Activated CD4-positive, alpha-beta T cell treated with anti-CD3 and anti-CD28 coated beads for 36 hours (primary cell): ENCODE measurements around the gene TMEM121B. TPM values are rescaled to one million over a fixed set of nuclear protein-coding genes. Genes with fewer than 3 reads are reported as not detected.

Experiments
- ATAC-seq: fragments of 200-7000 bp; cut with Tn5 transposase; one replicate; pipeline ENCODE4 v1.10.0; 2021; ENCODE audit warnings: mild to moderate bottlenecking, moderate library complexity
- CTCF ChIA-PET: fragments of 350-600 bp; sonication (Branson Sonifier 250); formaldehyde crosslinking; loops from one replicate; lab custom pipeline; 2021; ENCODE audit warnings: antibody characterized with exemption; lab: Charles Lee
- POLR2A ChIA-PET: fragments of 350-600 bp; sonication (Branson Sonifier 250); formaldehyde crosslinking; loops from one replicate; lab custom pipeline; 2021; ENCODE audit warnings: antibody characterized with exemption, inconsistent platforms; lab: Charles Lee
- DNase-seq: peaks from one replicate; pipeline ENCODE4 v3.0.0-alpha.2; 2020
- H3K27ac Mint-ChIP-seq: one replicate; pipeline ENCODE4 v1.8.0; 2021; ENCODE audit warnings: mixed read lengths
- H3K27me3 Mint-ChIP-seq: one replicate; pipeline ENCODE4 v1.8.0; 2021; ENCODE audit warnings: mixed read lengths
- H3K36me3 Mint-ChIP-seq: one replicate; pipeline ENCODE4 v1.8.0; 2021; ENCODE audit warnings: low read depth, mixed read lengths
- H3K4me1 Mint-ChIP-seq: one replicate; pipeline ENCODE4 v1.8.0; 2021; ENCODE audit warnings: mixed read lengths
- H3K4me3 Mint-ChIP-seq: one replicate; pipeline ENCODE4 v1.8.0; 2021; ENCODE audit warnings: mild to moderate bottlenecking, moderate library complexity, mixed read lengths
- H3K9me3 Mint-ChIP-seq: one replicate; pipeline ENCODE4 v1.8.0; 2021; ENCODE audit warnings: low read depth, mixed read lengths
- intact Hi-C, 2 experiments: fragments of 100-400 bp; cut with DNase I in 1 of 2; cut with micrococcal nuclease in 1 of 2; formaldehyde crosslinking; loops; one replicate each; pipeline versions ENCODE4 v1.14.2 to v1.15.1; 2022 to 2024; cut with DNase I, micrococcal nuclease
- total RNA-seq, 2 experiments: library from RNA; stranded (reverse); gene quantifications; one replicate each; pipeline ENCODE4 v1.2.3, GENCODE V29; 2021

TMEM121B gene
- total RNA-seq, 2 experiments from 2014 or later, result 0.14 to 0.19 TPM

DNA sequence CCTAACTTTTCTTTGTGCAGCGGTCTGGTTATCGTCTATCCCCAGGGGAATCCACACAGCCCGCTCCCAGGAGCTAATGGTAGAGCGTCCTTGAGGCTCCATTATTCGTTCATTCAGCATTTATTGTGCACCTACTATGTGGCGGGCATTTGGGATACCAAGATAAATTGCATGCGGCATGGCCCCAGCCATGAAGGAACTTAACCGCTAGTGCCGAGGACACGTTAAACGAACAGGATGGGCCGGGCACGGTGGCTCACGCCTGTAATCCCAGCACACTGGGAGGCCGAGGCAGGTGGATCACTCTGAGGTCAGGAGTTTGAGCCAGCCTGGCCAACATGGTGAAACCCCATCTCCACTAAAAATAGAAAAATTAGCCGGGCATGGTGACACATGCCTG is 11.2 kb downstream of the TMEM121B start:
- H3K27ac Mint-ChIP-seq, result no peak overlapping the region
- H3K36me3 Mint-ChIP-seq, result peaks cover 29% of the 10 kb centered on the region
- CTCF ChIA-PET, result no interaction called here
- H3K4me1 Mint-ChIP-seq, result peaks cover 36% of the 10 kb centered on the region
- no peak for ATAC-seq
- POLR2A ChIA-PET, result no interaction called here
- DNase-seq, result no peak
- H3K4me3 Mint-ChIP-seq, result no peak overlapping the region
- no peaks in the 10 kb centered on the region for H3K9me3 Mint-ChIP-seq
- no peaks in the 10 kb centered on the region for H3K27me3 Mint-ChIP-seq
- intact Hi-C loops, result no loop called here

- CTCF ChIA-PET, result interaction anchor here (0.6 kb wide), 1 partner anchor 42 kb away, joined by 3 read pairs; no protein-coding TSS in a partner anchor
- Mint-ChIP-seq H3K4me3 (no peak overlapping the region), H3K27ac (no peak overlapping the region), H3K9me3 (no peaks in the 10 kb centered on the region), H3K4me1 (peaks cover 33% of the 10 kb centered on the region), H3K27me3 (no peaks in the 10 kb centered on the region), H3K36me3 (peaks cover 30% of the 10 kb centered on the region)
- ATAC-seq (no peak), DNase-seq (no peak)
- intact Hi-C loops, result no loop called here
- POLR2A ChIA-PET, result no interaction called here
Measured at GRCh38 chr22:17109113-17109865, 11.9 kb downstream of the TMEM121B start.

GRCh38 chr22:17108256-17109112 is 12.7 kb downstream of the TMEM121B start:
- no peaks in the 10 kb centered on the region for H3K27me3 Mint-ChIP-seq
- POLR2A ChIA-PET, result no interaction called here
- ATAC-seq (no peak), DNase-seq (no peak)
- CTCF ChIA-PET, result interaction anchor here (0.7 to 1.4 kb wide), 4 partner anchors 8 to 648 kb away, joined by 3 to 4 read pairs (median 3); no protein-coding TSS in a partner anchor
- intact Hi-C loops, result no loop called here
- no peak overlapping the region for H3K27ac Mint-ChIP-seq
- peaks cover 31% of the 10 kb centered on the region for H3K4me1 Mint-ChIP-seq
- H3K4me3 Mint-ChIP-seq, result no peak overlapping the region
- peaks cover 31% of the 10 kb centered on the region for H3K36me3 Mint-ChIP-seq
- no peaks in the 10 kb centered on the region for H3K9me3 Mint-ChIP-seq

DNA sequence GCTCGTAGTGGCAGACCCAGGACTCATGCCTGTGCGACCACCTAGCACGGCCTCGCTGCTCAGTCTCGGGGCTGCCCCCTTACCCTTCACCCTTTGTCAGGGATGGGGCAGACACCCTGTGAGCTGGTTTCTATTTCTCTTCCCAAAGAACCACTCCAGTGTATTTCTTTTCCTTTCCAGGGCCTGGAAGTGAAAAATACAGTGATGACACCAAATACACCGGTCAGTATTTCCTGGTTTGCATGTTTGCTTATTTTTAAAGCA is 13.7 kb downstream of the TMEM121B start:
- no peak for ATAC-seq
- H3K36me3 Mint-ChIP-seq, result peaks cover 38% of the 10 kb centered on the region
- H3K4me1 Mint-ChIP-seq, result peaks cover 36% of the 10 kb centered on the region
- POLR2A ChIA-PET, result no interaction called here
- CTCF ChIA-PET, result interaction anchor here (0.7 to 1.4 kb wide), 5 partner anchors 8 to 649 kb away, joined by 3 to 4 read pairs (median 3); no protein-coding TSS in a partner anchor
- no peaks in the 10 kb centered on the region for H3K9me3 Mint-ChIP-seq
- no peak for DNase-seq
- no peaks in the 10 kb centered on the region for H3K27me3 Mint-ChIP-seq
- no peak overlapping the region for H3K4me3 Mint-ChIP-seq
- intact Hi-C loops, result no loop called here
- peak overlapping the region; percentile 76 for H3K27ac Mint-ChIP-seq

DNA sequence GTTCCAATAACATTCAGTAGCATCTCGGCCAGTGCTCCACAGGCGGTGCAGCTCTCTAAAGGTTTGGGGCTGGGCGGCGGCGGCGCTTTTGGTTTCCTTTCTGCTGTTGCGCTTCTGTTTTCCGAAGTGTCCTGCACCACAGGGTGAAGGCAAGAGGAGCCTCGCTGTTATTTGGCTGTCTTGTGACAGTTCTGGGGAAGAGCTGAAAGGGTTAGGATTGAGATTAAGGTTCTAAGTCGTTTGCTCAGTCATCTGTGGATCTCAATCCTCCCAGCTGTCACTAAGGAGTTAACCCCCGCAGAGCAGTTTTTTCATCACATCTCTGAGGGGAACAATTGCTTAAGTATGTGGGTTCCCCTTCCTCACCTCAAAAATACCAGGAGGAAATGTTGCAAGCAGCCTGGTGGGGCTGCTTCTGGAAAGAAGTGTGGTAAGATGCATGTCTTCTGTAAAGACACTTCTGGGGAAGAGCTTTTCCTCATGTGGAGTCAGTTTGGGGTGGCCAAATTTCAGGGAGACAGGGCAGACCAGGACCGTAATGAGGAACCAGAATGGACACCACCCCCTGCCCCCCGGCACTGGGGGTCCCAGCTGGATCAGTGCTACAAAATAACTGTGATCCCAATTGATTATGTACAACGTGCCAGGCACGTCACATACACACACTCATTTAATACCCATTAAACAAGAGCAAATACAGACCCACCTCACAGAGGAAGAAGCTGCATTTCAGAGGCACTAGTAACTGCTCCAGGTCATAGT is 14.2 kb downstream of the TMEM121B start:
- CTCF ChIA-PET, result interaction anchor here (0.7 to 1.4 kb wide), 5 partner anchors 9 to 49 kb away, joined by 3 to 4 read pairs (median 3); no protein-coding TSS in a partner anchor
- no peaks in the 10 kb centered on the region for H3K27me3 Mint-ChIP-seq
- peak; percentile 80 for ATAC-seq
- peak; percentile 72 for DNase-seq
- H3K27ac Mint-ChIP-seq, result peak overlapping the region; percentile 76
- peaks cover 41% of the 10 kb centered on the region for H3K4me1 Mint-ChIP-seq
- peak overlapping the region; percentile 9 for H3K4me3 Mint-ChIP-seq
- peaks cover 42% of the 10 kb centered on the region for H3K36me3 Mint-ChIP-seq
- POLR2A ChIA-PET, result interaction anchor here (0.6 kb wide), 1 partner anchor 671 kb away, joined by 3 read pairs; no protein-coding TSS in a partner anchor
- intact Hi-C loops, result no loop called here
- no peaks in the 10 kb centered on the region for H3K9me3 Mint-ChIP-seq

DNA sequence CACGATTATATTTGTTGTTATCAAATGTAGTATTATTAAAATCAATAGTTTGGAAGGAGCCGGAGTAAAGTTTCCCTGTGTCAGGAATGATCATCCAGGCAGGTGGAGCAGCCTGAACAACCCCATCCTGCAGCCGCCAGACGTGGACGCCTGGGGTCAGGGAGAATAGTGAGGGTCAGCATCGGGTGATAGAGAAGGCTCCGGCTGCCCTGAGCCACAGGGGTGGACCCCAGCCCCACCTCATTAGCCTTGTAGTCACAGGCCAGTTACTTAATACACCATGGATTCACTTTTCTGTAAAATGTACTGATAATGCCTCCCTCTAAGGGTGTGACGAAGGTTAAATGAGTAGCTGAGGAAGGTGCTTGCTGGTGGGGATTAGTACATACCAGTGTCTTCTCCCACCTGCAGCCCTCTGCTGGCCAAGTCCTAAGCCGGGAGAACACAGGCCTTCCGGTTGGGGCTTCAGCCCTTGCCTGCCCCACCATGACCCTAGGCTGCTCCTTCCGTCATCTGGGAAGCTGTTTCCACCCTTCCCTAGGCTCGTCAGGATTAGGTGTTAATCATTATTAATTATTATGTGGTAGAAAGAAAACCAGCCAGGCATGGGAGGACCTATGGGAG is 14.9 kb downstream of the TMEM121B start:
- H3K27ac Mint-ChIP-seq, result peak overlapping the region; percentile 76
- POLR2A ChIA-PET, result no interaction called here
- no peaks in the 10 kb centered on the region for H3K9me3 Mint-ChIP-seq
- H3K4me3 Mint-ChIP-seq, result peak overlapping the region; percentile 9
- peaks cover 47% of the 10 kb centered on the region for H3K36me3 Mint-ChIP-seq
- no peak for DNase-seq
- H3K27me3 Mint-ChIP-seq, result no peaks in the 10 kb centered on the region
- H3K4me1 Mint-ChIP-seq, result peaks cover 48% of the 10 kb centered on the region
- CTCF ChIA-PET, result interaction anchor here (0.9 to 1.0 kb wide), 3 partner anchors 10 to 17 kb away, joined by 3 to 4 read pairs (median 3); no protein-coding TSS in a partner anchor
- peak; percentile 45 for ATAC-seq
- intact Hi-C loops, result no loop called here

DNA sequence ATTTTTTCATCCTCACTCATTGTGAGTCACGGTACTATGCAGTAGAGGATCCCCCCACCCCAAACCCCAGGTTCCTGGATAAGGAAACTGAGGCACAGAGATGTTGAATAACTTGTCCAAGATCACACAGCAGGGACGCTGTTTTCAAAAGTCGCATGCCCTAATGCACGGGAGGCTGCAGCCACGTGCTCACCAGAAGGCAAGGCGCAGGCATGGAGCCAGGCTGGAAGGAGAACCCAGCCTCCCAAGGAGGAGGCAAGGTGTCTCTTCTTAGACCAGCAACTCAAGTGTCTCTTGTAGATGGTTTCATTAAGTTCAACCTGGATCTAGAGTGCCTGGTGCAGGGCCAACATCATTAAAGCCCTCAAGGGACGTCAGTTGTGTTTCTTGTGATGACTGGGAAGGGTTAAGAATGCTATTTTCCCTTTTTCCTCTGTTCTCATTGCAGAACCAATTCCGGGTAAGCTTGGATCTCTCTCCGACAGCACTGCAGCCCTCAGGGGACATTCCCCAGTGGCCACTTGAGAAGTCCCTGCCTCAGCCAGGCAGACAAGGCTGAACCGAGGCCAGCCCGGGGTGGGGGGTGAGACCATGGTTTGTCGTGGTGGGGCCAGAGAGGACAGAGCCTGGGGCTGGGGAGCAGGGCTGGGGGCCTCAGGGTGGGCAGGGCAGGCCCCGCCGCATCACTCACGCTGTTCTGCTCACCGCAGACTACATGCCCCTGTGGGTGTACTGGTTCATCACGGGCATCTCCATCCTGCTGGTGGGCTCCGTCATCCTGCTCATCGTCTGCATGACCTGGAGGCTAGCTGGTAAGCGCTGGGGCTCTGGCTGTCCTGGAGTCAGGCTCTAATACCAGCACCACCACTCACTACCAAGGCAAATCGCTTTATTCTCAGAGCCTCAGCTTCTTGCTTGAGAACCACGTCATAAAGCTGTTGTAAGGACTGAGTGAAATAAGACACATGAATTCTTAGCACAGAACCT is 15.7 kb downstream of the TMEM121B start:
- Mint-ChIP-seq H3K4me3 (no peak overlapping the region), H3K27ac (no peak overlapping the region)

GRCh38 chr22:17104336-17104935 is 16.7 kb downstream of the TMEM121B start:
- DNase-seq (no peak), ATAC-seq (no peak)
- Mint-ChIP-seq H3K27me3 (no peaks in the 10 kb centered on the region), H3K27ac (no peak overlapping the region), H3K4me1 (peaks cover 58% of the 10 kb centered on the region), H3K36me3 (peaks cover 50% of the 10 kb centered on the region), H3K4me3 (no peak overlapping the region), H3K9me3 (no peaks in the 10 kb centered on the region)
- intact Hi-C loops, result no loop called here
- ChIA-PET CTCF (interaction anchor here (0.7 kb wide), 1 partner anchor 372 kb away, joined by 3 read pairs; no protein-coding TSS in a partner anchor), POLR2A (no interaction called here)

More for the DNA sequence above, 15.7 kb downstream of the TMEM121B start:
- ChIA-PET POLR2A (no interaction called here), CTCF (interaction anchor here (0.6 to 0.7 kb wide), 2 partner anchors 371 to 450 kb away, joined by 3 read pairs; no protein-coding TSS in a partner anchor)
- no peak for DNase-seq
- Mint-ChIP-seq H3K36me3 (peaks cover 48% of the 10 kb centered on the region), H3K4me1 (peaks cover 53% of the 10 kb centered on the region), H3K27me3 (no peaks in the 10 kb centered on the region), H3K9me3 (no peaks in the 10 kb centered on the region)
- intact Hi-C loops, result no loop called here
- no peak for ATAC-seq

DNA sequence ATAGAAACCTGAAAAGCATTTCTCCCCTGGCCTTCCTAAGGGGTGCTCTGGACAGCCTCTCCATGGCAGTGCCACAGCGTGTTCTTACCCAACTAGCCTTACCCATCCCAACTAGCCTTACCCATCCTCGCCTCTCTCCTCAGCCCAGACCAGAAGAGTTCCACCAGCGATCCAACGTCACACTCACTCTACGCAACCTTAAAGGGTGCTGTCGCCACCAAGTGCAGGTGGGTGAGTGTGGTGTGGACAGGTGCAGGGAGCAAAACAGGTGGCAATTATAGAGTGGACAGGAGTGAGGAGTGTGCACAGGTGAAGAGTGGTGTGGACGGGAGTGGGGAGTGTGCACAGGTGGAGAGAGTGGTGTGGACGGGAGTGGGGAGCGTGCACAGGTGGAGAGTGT is 17.8 kb downstream of the TMEM121B start:
- no peak for ATAC-seq
- POLR2A ChIA-PET, result no interaction called here
- Mint-ChIP-seq H3K36me3 (peaks cover 61% of the 10 kb centered on the region), H3K27me3 (no peaks in the 10 kb centered on the region), H3K27ac (no peak overlapping the region), H3K9me3 (no peaks in the 10 kb centered on the region), H3K4me3 (no peak overlapping the region), H3K4me1 (peaks cover 68% of the 10 kb centered on the region)
- no peak for DNase-seq
- intact Hi-C loops, result no loop called here
- CTCF ChIA-PET, result no interaction called here

GRCh38 chr22:17102297-17102667 is 18.9 kb downstream of the TMEM121B start:
- DNase-seq (no peak), ATAC-seq (no peak)
- POLR2A ChIA-PET, result no interaction called here
- Mint-ChIP-seq H3K4me3 (no peak overlapping the region), H3K9me3 (no peaks in the 10 kb centered on the region), H3K27ac (peak overlapping the region; percentile 40), H3K27me3 (no peaks in the 10 kb centered on the region), H3K36me3 (peaks cover 64% of the 10 kb centered on the region), H3K4me1 (peaks cover 74% of the 10 kb centered on the region)
- CTCF ChIA-PET, result interaction anchor here (1.3 kb wide), 1 partner anchor 70 kb away, joined by 5 read pairs; no protein-coding TSS in a partner anchor
- intact Hi-C loops, result no loop called here
